H1 (cell line): ENCODE data around the gene PDE4D.

ENCODE experiments used
- CTCF ChIP-seq, 3 experiments: IDR thresholded peaks; 1 replicate in 2 of 3; 2 replicates in 1 of 3; pipeline versions ENCODE4 v1.5.1 to v1.6.1; 2011; ENCODE audit warnings: low read length in 3 of 3, mild to moderate bottlenecking in 3 of 3, inconsistent platforms in 2 of 3, low read depth in 1 of 3, moderate library complexity in 1 of 3; ENCODE audit not compliant: insufficient read depth in 1 of 3; ENCODE audit errors: control extremely low read depth in 1 of 3
- EZH2 ChIP-seq: fragments of 200-600 bp; sonication (generic); IDR thresholded peaks from 2 replicates; pipeline ENCODE4 v1.7.1; 2012; ENCODE audit warnings: low read depth, mild to moderate bottlenecking, moderate library complexity, low read length, inconsistent platforms; ENCODE audit not compliant: severe bottlenecking
- MAFK ChIP-seq: IDR thresholded peaks from 2 replicates; pipeline ENCODE4 v1.6.1; 2012; ENCODE audit warnings: low read depth, mild to moderate bottlenecking, improper control_type of control experiment, low read length
- PHF8 ChIP-seq: fragments of 200-600 bp; sonication (generic); conservative IDR thresholded peaks from 2 replicates; pipeline ENCODE4 v1.7.1; 2012; ENCODE audit warnings: low read depth, mild to moderate bottlenecking, inconsistent platforms, low read length, moderate library complexity
- RNF2 ChIP-seq: fragments of 200-900, 300-1000 bp; sonication (generic); IDR thresholded peaks from 2 replicates; pipeline ENCODE4 v1.7.1; 2016; ENCODE audit warnings: borderline replicate concordance, low read depth, mild to moderate bottlenecking, antibody characterized with exemption, low read length; ENCODE audit not compliant: poor library complexity, severe bottlenecking; ENCODE audit errors: missing control alignments
- SAP30 ChIP-seq: fragments of 300-600 bp; sonication (generic); IDR thresholded peaks from 2 replicates; pipeline ENCODE4 v1.7.1; 2012; ENCODE audit warnings: low read length, moderate library complexity, mild to moderate bottlenecking, inconsistent platforms; ENCODE audit not compliant: insufficient read depth, insufficient replicate concordance
- SIRT6 ChIP-seq: IDR thresholded peaks from one replicate; pipeline ENCODE4 v1.7.1; 2012; ENCODE audit warnings: low read length, inconsistent platforms
- SP1 ChIP-seq: IDR thresholded peaks from 2 replicates; pipeline ENCODE4 v1.6.1; 2011; ENCODE audit warnings: low read depth, low read length
- TAF1 ChIP-seq: IDR thresholded peaks from 2 replicates; pipeline ENCODE4 v1.6.1; 2011; ENCODE audit warnings: mild to moderate bottlenecking, low read depth, low read length
- TCF12 ChIP-seq: IDR thresholded peaks from 2 replicates; pipeline ENCODE4 v1.6.1; 2011; ENCODE audit warnings: low read depth, mild to moderate bottlenecking, low read length
- USF2 ChIP-seq: IDR thresholded peaks from 2 replicates; pipeline ENCODE4 v1.6.1; 2011; ENCODE audit warnings: low read length, improper control_type of control experiment

GRCh38 chr5:59342181-59342580 is 551.3 kb downstream of the PDE4D start:
- no peak for TF ChIP-seq CTCF (IDR thresholded peaks at IDR 0.05; ENCODE audit: control extremely low read depth in 1 of 3, insufficient read depth in 1 of 3, low read depth in 1 of 3, low read length in 3 of 3)
- TF ChIP-seq PHF8 = no peak
- TF ChIP-seq EZH2 = no peak
- no peak for TF ChIP-seq SAP30
- no peak for TF ChIP-seq SIRT6
- TF ChIP-seq RNF2 = no peak
- TF ChIP-seq MAFK = no peak
- no peak for TF ChIP-seq TAF1
- no peak for TF ChIP-seq USF2
- no peak for TF ChIP-seq TCF12
- TF ChIP-seq SP1 = no peak
